GM19099 (cell line): ENCODE data around the gene GNAO1.

ENCODE experiments used
- POLR2A ChIP-seq: IDR thresholded peaks from 3 replicates; pipeline ENCODE4 v1.6.1; 2011; ENCODE audit warnings: low read depth; ENCODE audit not compliant: insufficient read length; ENCODE audit errors: extremely low read depth

Gene GNAO1

GRCh38 chr16:56399486-56399885 is 208.2 kb downstream of the GNAO1 start:
- TF ChIP-seq POLR2A, result no peak

DNA sequence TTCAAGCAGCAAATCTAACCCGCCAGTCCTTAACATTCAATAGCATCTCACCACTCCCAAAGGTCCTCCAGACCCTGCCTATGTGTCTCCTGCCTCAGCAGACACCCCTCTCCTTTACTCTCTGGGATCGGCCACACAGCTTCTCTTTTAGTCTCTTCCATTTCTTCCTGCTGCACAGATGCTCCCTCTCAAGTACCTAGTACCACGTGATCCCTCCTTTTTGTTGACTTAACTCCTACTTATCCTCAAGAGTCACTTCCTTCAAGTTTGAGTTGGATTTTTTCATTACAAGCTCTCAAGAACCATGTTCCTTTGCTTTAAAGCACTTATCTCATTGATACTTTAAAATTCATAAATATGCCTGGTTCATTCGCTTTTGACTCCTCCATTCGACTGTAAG is 209.2 kb downstream of the GNAO1 start:
- no peak for TF ChIP-seq POLR2A

DNA sequence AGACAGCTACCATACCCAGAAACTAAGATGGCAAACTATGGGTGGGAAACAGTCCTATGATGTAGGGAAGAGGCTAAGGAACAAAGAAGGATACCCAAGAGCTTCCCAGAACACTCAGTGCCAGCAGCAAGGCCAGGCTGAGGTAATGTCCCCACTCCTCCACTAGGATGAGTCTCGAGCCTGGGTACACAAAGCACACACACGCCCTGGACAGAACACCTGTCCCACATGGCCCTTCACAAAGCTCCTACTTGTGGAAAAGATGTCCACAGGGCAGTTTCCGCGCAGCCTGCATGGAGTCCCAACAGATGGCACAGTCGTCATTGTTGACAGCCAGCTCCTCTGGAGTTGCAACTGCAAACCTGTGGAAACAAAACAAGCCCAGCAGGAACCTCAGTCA is 210.2 kb downstream of the GNAO1 start:
- no peak for TF ChIP-seq POLR2A

DNA sequence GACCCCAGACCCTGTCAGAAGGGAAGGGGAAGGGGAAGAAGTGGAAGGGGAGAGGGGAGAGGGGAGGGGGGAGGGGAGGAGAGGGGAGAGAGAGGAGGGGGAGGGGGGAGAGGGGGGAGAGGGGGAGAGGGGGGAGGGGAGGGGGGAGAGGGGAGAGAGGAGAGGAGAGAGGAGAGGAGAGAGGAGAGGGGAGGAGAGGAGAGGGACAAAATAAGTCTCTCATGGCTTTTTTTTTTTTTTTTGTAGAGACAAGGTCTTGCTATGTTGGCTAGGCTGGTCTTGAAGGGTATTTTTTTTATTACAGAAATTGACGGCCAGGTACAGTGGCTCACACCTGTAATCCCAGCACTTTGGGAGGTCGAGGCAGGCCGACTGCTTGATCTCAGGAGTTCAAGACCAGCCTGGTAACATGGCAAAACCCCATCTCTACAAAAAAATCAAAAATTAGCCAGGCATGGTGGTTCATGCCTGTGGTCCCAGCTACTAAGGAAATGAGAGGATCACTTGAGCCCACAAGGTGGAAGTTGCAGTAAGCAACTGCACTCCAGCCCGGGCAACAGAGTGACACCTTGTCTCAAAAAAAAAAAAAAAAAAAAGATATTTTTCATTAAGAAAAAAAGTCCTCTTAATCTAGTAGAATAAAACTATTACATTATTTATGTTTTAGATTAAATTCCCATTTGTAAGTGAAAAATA is 214.8 kb downstream of the GNAO1 start:
- TF ChIP-seq POLR2A, result no peak
